Sigmoid colon (tissue), 4 donors: ENCODE data around the gene MRPS18A.

Experiments
- CTCF ChIP-seq, 4 experiments: fragments of 450-650 bp in 3 of 4; fragments of 200-600 bp in 1 of 4; IDR thresholded peaks; one replicate each; pipeline ENCODE4 v1.5.1; 2016 to 2019; ENCODE audit warnings: antibody characterized with exemption in 4 of 4, mild to moderate bottlenecking in 3 of 4, moderate library complexity in 2 of 4
- POLR2A ChIP-seq, 2 donors: fragments of 450-650 bp; IDR thresholded peaks; one replicate each; pipeline ENCODE4 v1.6.1; 2016; ENCODE audit warnings: antibody characterized with exemption in 2 of 2, mild to moderate bottlenecking in 2 of 2, moderate library complexity in 2 of 2
- POLR2AphosphoS5 ChIP-seq, 4 donors: sonication (generic); formaldehyde crosslinking; IDR thresholded peaks; one replicate each; pipeline ENCODE4 v1.6.1; 2017; ENCODE audit warnings: antibody characterized with exemption in 4 of 4

GRCh38 chr6:43708860-43709653 is 21.5 kb upstream of the MRPS18A start:
- no peak for TF ChIP-seq CTCF (IDR thresholded peaks at IDR 0.05)
- no peak for TF ChIP-seq POLR2A (IDR thresholded peaks at IDR 0.05)
- peak in 3 of 4 donors; percentile 17 to 59 (median 41) for TF ChIP-seq POLR2AphosphoS5 (IDR thresholded peaks at IDR 0.05)
